ENCODE measurements around the gene TEAD4. TPM values are rescaled to one million over a fixed set of nuclear protein-coding genes. Genes with fewer than 3 reads are reported as not detected.

Gene TEAD4
- total RNA-seq, 1 experiment from 2014 or later: 96.8 TPM

DNA sequence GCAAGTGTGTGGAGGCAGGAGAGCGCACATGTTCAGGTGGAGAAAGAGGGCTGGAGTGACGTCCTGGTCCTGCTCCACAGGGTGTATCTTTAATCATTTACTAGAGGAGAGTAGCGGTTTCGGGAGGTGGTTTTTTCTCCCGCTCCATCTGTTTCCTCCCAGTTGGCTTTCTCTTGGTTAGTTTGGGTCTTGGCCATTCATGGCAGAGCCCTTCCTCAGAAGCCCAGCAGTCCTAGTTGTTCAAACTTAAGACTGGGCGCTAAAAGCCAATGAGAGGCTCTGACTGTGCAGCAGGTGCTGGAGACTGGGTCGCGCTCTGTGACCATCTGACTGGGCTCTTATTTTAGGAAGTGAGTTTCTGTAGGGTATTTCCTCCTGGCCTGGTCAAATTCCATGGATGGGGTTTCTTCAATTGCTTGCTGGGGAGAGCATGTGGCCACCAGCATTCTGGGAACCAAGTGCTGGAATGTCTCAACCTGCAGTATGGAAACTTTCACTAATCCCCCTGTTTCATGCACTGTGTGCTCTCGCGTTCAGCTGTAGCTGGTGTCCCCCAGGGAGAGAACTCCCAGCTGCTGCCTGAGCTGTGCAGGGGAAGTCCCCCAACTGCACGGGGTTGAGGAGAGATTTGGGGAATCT lies 90.5 kb downstream of the TEAD4 start:
- H3K9me3 Mint-ChIP-seq: no peaks in the 10 kb centered on the region
- peaks cover 6% of the 10 kb centered on the region for H3K27me3 Mint-ChIP-seq (ENCODE audit: low read depth)
- no peak overlapping the region for H3K27ac Mint-ChIP-seq
- ChIA-PET CTCF (interaction anchor here (0.6 to 2.6 kb wide), 4 partner anchors 8 to 164 kb away, joined by 3 to 8 read pairs (median 6); no protein-coding TSS in a partner anchor), POLR2A (no interaction called here)
- no peak for TF ChIP-seq MLX (CRISPR knock-in tag; IDR thresholded peaks at IDR 0.05)
- TF ChIP-seq GTF2I (CRISPR knock-in tag; conservative IDR thresholded peaks at IDR 0.05): no peak
- TF ChIP-seq TEAD4 (CRISPR knock-in tag; IDR thresholded peaks at IDR 0.05): no peak
- TF ChIP-seq ATF6 (CRISPR knock-in tag; IDR thresholded peaks at IDR 0.05): no peak
- no peak for TF ChIP-seq JUN (CRISPR knock-in tag; IDR thresholded peaks at IDR 0.05)
- no peak for TF ChIP-seq RORB (CRISPR knock-in tag; IDR thresholded peaks at IDR 0.05)
- no peak for TF ChIP-seq KAT7 (CRISPR knock-in tag; IDR thresholded peaks at IDR 0.05; ENCODE audit: borderline replicate concordance)
- TF ChIP-seq GABPB1 (CRISPR knock-in tag; IDR thresholded peaks at IDR 0.05): no peak
- TF ChIP-seq SMAD3 (CRISPR knock-in tag; IDR thresholded peaks at IDR 0.05; ENCODE audit: borderline replicate concordance): no peak
- TF ChIP-seq ZNF396 (CRISPR knock-in tag; IDR thresholded peaks at IDR 0.05; ENCODE audit: borderline replicate concordance): no peak
- no peak for TF ChIP-seq ATF1 (CRISPR knock-in tag; IDR thresholded peaks at IDR 0.05)
- TF ChIP-seq CREM (CRISPR knock-in tag; IDR thresholded peaks at IDR 0.05): no peak
- TF ChIP-seq, protein P1, sequence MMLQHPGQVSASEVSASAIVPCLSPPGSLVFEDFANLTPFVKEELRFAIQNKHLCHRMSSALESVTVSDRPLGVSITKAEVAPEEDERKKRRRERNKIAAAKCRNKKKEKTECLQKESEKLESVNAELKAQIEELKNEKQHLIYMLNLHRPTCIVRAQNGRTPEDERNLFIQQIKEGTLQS (CRISPR knock-in tag; conservative IDR thresholded peaks at IDR 0.05): no peak
- no peak for TF ChIP-seq HMGXB4 (CRISPR knock-in tag; IDR thresholded peaks at IDR 0.05)
- TF ChIP-seq, protein P2, sequence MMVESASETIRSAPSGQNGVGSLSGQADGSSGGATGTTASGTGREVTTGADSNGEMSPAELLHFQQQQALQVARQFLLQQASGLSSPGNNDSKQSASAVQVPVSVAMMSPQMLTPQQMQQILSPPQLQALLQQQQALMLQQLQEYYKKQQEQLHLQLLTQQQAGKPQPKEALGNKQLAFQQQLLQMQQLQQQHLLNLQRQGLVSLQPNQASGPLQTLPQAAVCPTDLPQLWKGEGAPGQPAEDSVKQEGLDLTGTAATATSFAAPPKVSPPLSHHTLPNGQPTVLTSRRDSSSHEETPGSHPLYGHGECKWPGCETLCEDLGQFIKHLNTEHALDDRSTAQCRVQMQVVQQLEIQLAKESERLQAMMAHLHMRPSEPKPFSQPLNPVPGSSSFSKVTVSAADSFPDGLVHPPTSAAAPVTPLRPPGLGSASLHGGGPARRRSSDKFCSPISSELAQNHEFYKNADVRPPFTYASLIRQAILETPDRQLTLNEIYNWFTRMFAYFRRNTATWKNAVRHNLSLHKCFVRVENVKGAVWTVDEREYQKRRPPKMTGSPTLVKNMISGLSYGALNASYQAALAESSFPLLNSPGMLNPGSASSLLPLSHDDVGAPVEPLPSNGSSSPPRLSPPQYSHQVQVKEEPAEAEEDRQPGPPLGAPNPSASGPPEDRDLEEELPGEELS (CRISPR knock-in tag; IDR thresholded peaks at IDR 0.05): no peak
- no peaks in the 10 kb centered on the region for H3K36me3 Mint-ChIP-seq
- peaks cover 12% of the 10 kb centered on the region for H3K4me1 Mint-ChIP-seq
- DNase-seq (ENCODE audit: low spot score) (peak; percentile 7), ATAC-seq (no peak)
- H3K4me3 Mint-ChIP-seq: no peak overlapping the region

- ATAC-seq: no peak
- Mint-ChIP-seq H3K27ac (no peak overlapping the region), H3K36me3 (no peaks in the 10 kb centered on the region), H3K4me3 (no peak overlapping the region), H3K27me3 (ENCODE audit: low read depth) (peaks cover 6% of the 10 kb centered on the region; the same call in 1 of the 2 replicates), H3K9me3 (no peaks in the 10 kb centered on the region), H3K4me1 (peaks cover 10% of the 10 kb centered on the region)
- no peak for DNase-seq (ENCODE audit: low spot score)
- ChIA-PET CTCF (interaction anchor here (1.1 to 1.3 kb wide), 3 partner anchors 13 to 19 kb away, joined by 3 to 6 read pairs (median 5); no protein-coding TSS in a partner anchor), POLR2A (no interaction called here)
- TF ChIP-seq ZNF121 (CRISPR knock-in tag; IDR thresholded peaks at IDR 0.05): no peak
- TF ChIP-seq GABPB1 (CRISPR knock-in tag; IDR thresholded peaks at IDR 0.05): no peak
- no peak for TF ChIP-seq MLX (CRISPR knock-in tag; IDR thresholded peaks at IDR 0.05)
- TF ChIP-seq NFATC4 (CRISPR knock-in tag; IDR thresholded peaks at IDR 0.05): no peak
- no peak for TF ChIP-seq NR2C2 (CRISPR knock-in tag; IDR thresholded peaks at IDR 0.05)
- no peak for TF ChIP-seq IRF2 (CRISPR knock-in tag; IDR thresholded peaks at IDR 0.05; ENCODE audit: borderline replicate concordance, low read depth)
- TF ChIP-seq EMX1 (CRISPR knock-in tag; IDR thresholded peaks at IDR 0.05): no peak
- TF ChIP-seq, protein P3, sequence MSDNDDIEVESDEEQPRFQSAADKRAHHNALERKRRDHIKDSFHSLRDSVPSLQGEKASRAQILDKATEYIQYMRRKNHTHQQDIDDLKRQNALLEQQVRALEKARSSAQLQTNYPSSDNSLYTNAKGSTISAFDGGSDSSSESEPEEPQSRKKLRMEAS (CRISPR knock-in tag; IDR thresholded peaks at IDR 0.05): no peak
- TF ChIP-seq, protein P4, sequence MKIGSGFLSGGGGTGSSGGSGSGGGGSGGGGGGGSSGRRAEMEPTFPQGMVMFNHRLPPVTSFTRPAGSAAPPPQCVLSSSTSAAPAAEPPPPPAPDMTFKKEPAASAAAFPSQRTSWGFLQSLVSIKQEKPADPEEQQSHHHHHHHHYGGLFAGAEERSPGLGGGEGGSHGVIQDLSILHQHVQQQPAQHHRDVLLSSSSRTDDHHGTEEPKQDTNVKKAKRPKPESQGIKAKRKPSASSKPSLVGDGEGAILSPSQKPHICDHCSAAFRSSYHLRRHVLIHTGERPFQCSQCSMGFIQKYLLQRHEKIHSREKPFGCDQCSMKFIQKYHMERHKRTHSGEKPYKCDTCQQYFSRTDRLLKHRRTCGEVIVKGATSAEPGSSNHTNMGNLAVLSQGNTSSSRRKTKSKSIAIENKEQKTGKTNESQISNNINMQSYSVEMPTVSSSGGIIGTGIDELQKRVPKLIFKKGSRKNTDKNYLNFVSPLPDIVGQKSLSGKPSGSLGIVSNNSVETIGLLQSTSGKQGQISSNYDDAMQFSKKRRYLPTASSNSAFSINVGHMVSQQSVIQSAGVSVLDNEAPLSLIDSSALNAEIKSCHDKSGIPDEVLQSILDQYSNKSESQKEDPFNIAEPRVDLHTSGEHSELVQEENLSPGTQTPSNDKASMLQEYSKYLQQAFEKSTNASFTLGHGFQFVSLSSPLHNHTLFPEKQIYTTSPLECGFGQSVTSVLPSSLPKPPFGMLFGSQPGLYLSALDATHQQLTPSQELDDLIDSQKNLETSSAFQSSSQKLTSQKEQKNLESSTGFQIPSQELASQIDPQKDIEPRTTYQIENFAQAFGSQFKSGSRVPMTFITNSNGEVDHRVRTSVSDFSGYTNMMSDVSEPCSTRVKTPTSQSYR (CRISPR knock-in tag; IDR thresholded peaks at IDR 0.05): no peak
- TF ChIP-seq HMGXB4 (CRISPR knock-in tag; IDR thresholded peaks at IDR 0.05): no peak
- TF ChIP-seq JUN (CRISPR knock-in tag; IDR thresholded peaks at IDR 0.05): no peak
- no peak for TF ChIP-seq JAZF1 (CRISPR knock-in tag; IDR thresholded peaks at IDR 0.05)
Observed at GRCh38 chr12:3054374-3054773, 95.2 kb downstream of the TEAD4 start.

All from WTC11 (cell line).